ENCODE measurements around the gene KRT74. TPM values are rescaled to one million over a fixed set of nuclear protein-coding genes. Genes with fewer than 3 reads are reported as not detected.

The KRT74 gene
- total and polyA plus RNA-seq, 12 donors = not detected

DNA sequence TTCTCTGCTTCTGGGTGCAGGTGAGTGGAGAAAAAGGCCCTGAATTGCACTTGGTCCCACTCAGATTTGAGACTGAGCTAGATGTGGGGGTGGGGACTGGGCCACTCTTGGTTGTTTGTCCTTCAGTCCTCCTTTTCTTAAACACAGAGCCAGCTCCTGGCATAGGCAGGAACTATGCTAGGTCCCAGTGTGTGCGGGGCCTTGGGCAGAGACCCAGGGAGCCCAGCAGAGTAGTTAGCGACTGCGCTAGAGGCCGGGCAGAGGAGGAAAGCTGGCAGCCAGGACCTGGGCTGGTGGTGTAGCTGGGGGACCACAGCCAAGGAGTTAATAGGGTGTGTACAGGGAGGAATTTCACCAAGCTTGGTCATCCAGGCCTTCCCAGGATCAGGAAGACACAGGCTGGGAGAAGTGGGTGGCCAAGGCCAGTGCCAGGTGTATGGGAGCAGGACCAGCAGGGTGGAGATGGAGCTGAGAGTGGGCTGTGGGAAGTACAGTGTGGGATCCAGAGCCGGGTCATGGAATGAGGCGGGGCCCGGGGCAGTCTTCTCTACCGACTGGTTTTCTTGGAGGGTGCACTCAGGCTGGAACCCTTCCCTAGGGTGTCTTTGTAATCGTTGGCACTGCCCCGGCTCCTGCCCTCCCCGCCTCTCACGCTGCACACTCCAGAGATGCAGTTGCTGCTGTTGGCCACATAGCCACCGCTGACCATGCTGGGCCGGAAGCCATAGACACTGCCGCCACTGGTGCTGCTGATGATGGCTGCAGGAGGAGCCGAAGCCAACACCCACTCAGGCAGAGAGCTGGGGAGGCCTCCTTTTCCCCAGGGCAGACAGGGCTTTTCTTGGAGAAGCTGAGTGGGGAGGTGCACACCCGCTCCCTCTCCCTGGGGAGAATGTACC is 29.4 kb downstream of the KRT74 start:
- Histone ChIP-seq H3K4me1 (replicated peaks in 1 of 2) (no peaks in the 10 kb centered on the region), H3K36me3 (replicated peaks in 1 of 2) (no peaks in the 10 kb centered on the region), H3K9me3 (replicated peaks in 1 of 3) (no peaks in the 10 kb centered on the region), H3K4me3 (no peak overlapping the region), H3K27me3 (no peaks in the 10 kb centered on the region), H3K27ac (no peak overlapping the region)
- no peak for TF ChIP-seq POLR2A (IDR thresholded peaks at IDR 0.05)
- TF ChIP-seq, protein P1, sequence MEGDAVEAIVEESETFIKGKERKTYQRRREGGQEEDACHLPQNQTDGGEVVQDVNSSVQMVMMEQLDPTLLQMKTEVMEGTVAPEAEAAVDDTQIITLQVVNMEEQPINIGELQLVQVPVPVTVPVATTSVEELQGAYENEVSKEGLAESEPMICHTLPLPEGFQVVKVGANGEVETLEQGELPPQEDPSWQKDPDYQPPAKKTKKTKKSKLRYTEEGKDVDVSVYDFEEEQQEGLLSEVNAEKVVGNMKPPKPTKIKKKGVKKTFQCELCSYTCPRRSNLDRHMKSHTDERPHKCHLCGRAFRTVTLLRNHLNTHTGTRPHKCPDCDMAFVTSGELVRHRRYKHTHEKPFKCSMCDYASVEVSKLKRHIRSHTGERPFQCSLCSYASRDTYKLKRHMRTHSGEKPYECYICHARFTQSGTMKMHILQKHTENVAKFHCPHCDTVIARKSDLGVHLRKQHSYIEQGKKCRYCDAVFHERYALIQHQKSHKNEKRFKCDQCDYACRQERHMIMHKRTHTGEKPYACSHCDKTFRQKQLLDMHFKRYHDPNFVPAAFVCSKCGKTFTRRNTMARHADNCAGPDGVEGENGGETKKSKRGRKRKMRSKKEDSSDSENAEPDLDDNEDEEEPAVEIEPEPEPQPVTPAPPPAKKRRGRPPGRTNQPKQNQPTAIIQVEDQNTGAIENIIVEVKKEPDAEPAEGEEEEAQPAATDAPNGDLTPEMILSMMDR (IDR thresholded peaks at IDR 0.05) = peak in 1 of 6 experiments; percentile 17
- 68 to 81% (median 76%) methylated on average over 15 to 17 of the region's 17 CpGs for WGBS, 4 donors
- intact Hi-C loops (cut with DNase I) = no loop called here
- DNase-seq = peak in 6 of 7 donors; percentile 23 to 49 (median 29)

DNA sequence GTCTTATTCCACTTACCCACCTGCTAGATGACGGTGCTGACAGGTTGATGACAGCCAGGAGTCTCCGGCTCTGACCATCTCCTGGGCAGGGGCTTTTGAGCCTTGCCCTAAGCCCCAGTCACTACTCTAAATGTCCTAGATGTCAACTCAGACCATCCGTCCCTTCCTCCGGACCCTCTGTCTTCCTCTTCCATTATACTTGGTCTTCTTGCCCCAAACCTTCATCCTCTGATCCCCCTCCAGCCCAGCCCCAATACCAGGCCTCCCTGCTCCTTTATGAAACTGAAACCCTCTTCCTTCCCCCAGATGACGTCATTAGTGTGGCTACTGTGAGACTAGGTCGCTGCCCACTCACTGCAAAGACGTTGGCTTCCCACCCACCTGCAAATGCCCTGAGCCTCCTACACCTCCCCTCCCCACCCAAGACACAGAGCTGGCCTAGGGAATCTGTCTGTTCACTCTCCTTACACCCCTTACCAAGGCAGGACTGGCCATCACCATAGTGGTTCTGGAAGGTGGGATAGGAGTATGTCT is 30.8 kb downstream of the KRT74 start:
- Histone ChIP-seq H3K4me1 (replicated peaks in 1 of 2) (no peaks in the 10 kb centered on the region), H3K27ac (no peak overlapping the region), H3K27me3 (no peaks in the 10 kb centered on the region), H3K4me3 (no peak overlapping the region), H3K9me3 (replicated peaks in 1 of 3) (no peaks in the 10 kb centered on the region), H3K36me3 (replicated peaks in 1 of 2) (no peaks in the 10 kb centered on the region)
- no peak for DNase-seq
- no peak for TF ChIP-seq POLR2A (IDR thresholded peaks at IDR 0.05)
- TF ChIP-seq, protein P1 (IDR thresholded peaks at IDR 0.05) = no peak
- intact Hi-C loops (cut with DNase I) = no loop called here
- WGBS, 4 donors = 70 to 74% (median 72%) methylated on average over 7 of the region's 7 CpGs

DNA sequence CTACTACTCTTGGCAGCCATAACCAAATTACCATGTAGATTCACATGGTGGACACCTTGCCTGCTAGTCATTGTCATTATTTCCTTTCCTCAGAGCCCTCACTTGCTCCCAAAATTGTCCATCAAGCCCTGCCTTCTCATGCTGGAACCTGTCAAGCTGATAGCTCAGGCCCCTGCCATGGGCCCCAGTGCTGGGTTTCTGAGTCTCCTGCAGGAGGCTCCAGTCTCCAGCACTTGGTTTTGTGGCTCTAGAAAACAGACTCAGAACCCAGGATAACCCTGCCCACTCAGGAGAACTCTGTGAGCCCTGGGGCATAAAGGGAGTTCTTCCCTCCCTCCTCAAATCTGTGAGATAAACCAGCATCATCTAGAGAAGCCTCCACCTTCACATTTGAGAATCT is 31.5 kb downstream of the KRT74 start:
- Histone ChIP-seq H3K36me3 (replicated peaks in 1 of 2) (no peaks in the 10 kb centered on the region), H3K4me3 (no peak overlapping the region), H3K4me1 (replicated peaks in 1 of 2) (no peaks in the 10 kb centered on the region), H3K27me3 (no peaks in the 10 kb centered on the region), H3K27ac (no peak overlapping the region), H3K9me3 (replicated peaks in 1 of 3) (no peaks in the 10 kb centered on the region)
- DNase-seq = no peak
- TF ChIP-seq, protein P1 (IDR thresholded peaks at IDR 0.05) = no peak
- no peak for TF ChIP-seq POLR2A (IDR thresholded peaks at IDR 0.05)
- intact Hi-C loops (cut with DNase I) = no loop called here

GRCh38 chr12:52541709-52542108 is 31.9 kb downstream of the KRT74 start:
- WGBS, 4 donors = 94 to 97% (median 96%) methylated on average over 5 of the region's 5 CpGs

More at GRCh38 chr12:52541709-52542108, 31.9 kb downstream of the KRT74 start:
- no peaks in the 10 kb centered on the region for H3K27me3 ChIP-seq
- no peak for TF ChIP-seq POLR2A (IDR thresholded peaks at IDR 0.05)
- TF ChIP-seq, protein P1 (IDR thresholded peaks at IDR 0.05) = no peak
- no peak overlapping the region for H3K27ac ChIP-seq
- intact Hi-C loops (cut with DNase I) = no loop called here
- no peak for DNase-seq
- H3K36me3 ChIP-seq (replicated peaks in 1 of 2) = no peaks in the 10 kb centered on the region
- no peak overlapping the region for H3K4me3 ChIP-seq
- H3K9me3 ChIP-seq (replicated peaks in 1 of 3) = no peaks in the 10 kb centered on the region
- H3K4me1 ChIP-seq (replicated peaks in 1 of 2) = no peaks in the 10 kb centered on the region
